ENCODE results near the gene ATRX.

DNA sequence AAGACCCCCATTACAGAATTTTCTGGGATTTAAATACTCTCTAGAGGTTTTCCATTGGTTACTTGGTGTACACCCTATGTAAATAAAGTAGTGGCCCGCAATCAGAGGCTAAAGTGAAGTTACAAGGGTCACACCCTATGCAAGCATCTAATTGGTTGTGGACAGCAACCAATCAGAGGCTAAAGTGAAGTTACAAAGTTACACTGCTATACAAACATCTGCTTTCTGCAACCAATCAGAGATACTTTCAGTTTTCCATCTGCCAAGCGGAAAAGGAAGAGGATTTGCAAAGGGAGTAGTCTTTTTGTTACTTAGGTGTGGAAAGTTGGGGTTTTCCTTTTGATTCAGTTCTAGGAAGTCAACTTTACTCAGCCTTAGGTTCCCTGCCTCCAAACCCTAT lies 2.0 kb upstream of the ATRX start:
- TF ChIP-seq, protein P1, sequence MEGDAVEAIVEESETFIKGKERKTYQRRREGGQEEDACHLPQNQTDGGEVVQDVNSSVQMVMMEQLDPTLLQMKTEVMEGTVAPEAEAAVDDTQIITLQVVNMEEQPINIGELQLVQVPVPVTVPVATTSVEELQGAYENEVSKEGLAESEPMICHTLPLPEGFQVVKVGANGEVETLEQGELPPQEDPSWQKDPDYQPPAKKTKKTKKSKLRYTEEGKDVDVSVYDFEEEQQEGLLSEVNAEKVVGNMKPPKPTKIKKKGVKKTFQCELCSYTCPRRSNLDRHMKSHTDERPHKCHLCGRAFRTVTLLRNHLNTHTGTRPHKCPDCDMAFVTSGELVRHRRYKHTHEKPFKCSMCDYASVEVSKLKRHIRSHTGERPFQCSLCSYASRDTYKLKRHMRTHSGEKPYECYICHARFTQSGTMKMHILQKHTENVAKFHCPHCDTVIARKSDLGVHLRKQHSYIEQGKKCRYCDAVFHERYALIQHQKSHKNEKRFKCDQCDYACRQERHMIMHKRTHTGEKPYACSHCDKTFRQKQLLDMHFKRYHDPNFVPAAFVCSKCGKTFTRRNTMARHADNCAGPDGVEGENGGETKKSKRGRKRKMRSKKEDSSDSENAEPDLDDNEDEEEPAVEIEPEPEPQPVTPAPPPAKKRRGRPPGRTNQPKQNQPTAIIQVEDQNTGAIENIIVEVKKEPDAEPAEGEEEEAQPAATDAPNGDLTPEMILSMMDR (IDR thresholded peaks at IDR 0.05; ENCODE audit: poor library complexity) = no peak
- TF ChIP-seq EZH2 (IDR thresholded peaks at IDR 0.05; ENCODE audit: borderline replicate concordance) (no peak), EZH2phosphoT487 (IDR thresholded peaks at IDR 0.05; ENCODE audit: low read depth, severe bottlenecking, unreplicated experiment) (no peak)

Measured in hepatocyte (in vitro differentiated cells).